IMR-90 (cell line): ENCODE results near the gene IP6K3. TPM values are rescaled to one million over a fixed set of nuclear protein-coding genes. Genes with fewer than 3 reads are reported as not detected.
A peak's percentile ranks its signal among the peaks of the same experiment; 100 is the strongest.

Experiments
- ATAC-seq: fragments of 200-7000 bp; cut with Tn5 transposase; 2 replicates; pipeline ENCODE4 v1.9.1; 2020; ENCODE audit warnings: low read depth, mild to moderate bottlenecking, moderate library complexity
- BruUV-seq: library from RNA; stranded (reverse); fragments of 400-500 nt; replicated peaks from 2 replicates; lab custom pipeline; 2021; lab: Mats Ljungman, UMichigan
- CTCF ChIA-PET: fragments of 300-600 bp; formaldehyde crosslinking; extraction: SDS; loops from one replicate; lab custom pipeline; 2021; ENCODE audit warnings: antibody characterized with exemption; lab: Yijun Ruan, JAX
- POLR2A ChIA-PET: fragments of 300-600 bp; sonication (Branson Sonifier 250); formaldehyde crosslinking; loops from one replicate; lab custom pipeline; 2022; ENCODE audit warnings: antibody characterized with exemption; ENCODE audit not compliant: unreplicated experiment; lab: Charles Lee
- DNase-seq: peaks from one replicate; pipeline ENCODE4 v3.0.0; 2013
- H2AFZ ChIP-seq: replicated peaks from 2 replicates; pipeline ENCODE3; 2013; ENCODE audit warnings: low read length, mild to moderate bottlenecking; ENCODE audit not compliant: poor library complexity
- H2AK5ac ChIP-seq: 2 replicates; pipeline ENCODE4 v1.6.1; 2013; ENCODE audit warnings: low read depth, low read length, inconsistent platforms
- H2AK9ac ChIP-seq: replicated peaks from 2 replicates; pipeline ENCODE3; 2013; ENCODE audit warnings: mild to moderate bottlenecking, low read depth, low read length, moderate library complexity; ENCODE audit not compliant: poor library complexity
- H2BK120ac ChIP-seq: 2 replicates; pipeline ENCODE4 v1.6.1; 2013; ENCODE audit warnings: low read depth, low read length, inconsistent platforms
- H2BK15ac ChIP-seq: 3 replicates; pipeline ENCODE4 v1.6.1; 2013; ENCODE audit warnings: low read depth, low read length, inconsistent platforms
- H2BK20ac ChIP-seq: 2 replicates; pipeline ENCODE4 v1.6.1; 2013; ENCODE audit warnings: low read depth, mild to moderate bottlenecking, inconsistent platforms, low read length, moderate library complexity
- H2BK5ac ChIP-seq: 2 replicates; pipeline ENCODE4 v1.6.1; 2013; ENCODE audit warnings: mild to moderate bottlenecking, low read depth, low read length, inconsistent platforms; ENCODE audit not compliant: poor library complexity, severe bottlenecking
- H3K14ac ChIP-seq: replicated peaks from 2 replicates; pipeline ENCODE4 v1.6.1; 2013; ENCODE audit warnings: low read depth, low read length, inconsistent platforms
- H3K18ac ChIP-seq: 2 replicates; pipeline ENCODE4 v1.6.1; 2013; ENCODE audit warnings: low read depth, low read length, control low read depth
- H3K23ac ChIP-seq: 2 replicates; pipeline ENCODE4 v1.6.1; 2013; ENCODE audit warnings: low read depth, low read length, inconsistent platforms
- H3K27ac ChIP-seq: 2 replicates; pipeline ENCODE4 v1.5.1; 2013; ENCODE audit warnings: mild to moderate bottlenecking, control low read depth, low read length; ENCODE audit not compliant: insufficient read depth
- H3K27me3 ChIP-seq: 2 replicates; pipeline ENCODE4 v1.6.1; 2013; ENCODE audit warnings: low read length; ENCODE audit not compliant: control insufficient read depth, insufficient read depth
- H3K36me3 ChIP-seq: 2 replicates; pipeline ENCODE4 v1.6.1; 2013; ENCODE audit warnings: low read length, mixed read lengths; ENCODE audit not compliant: control insufficient read depth, insufficient read depth
- H3K4ac ChIP-seq: 2 replicates; pipeline ENCODE4 v1.6.1; 2013; ENCODE audit warnings: low read depth, low read length, inconsistent platforms
- H3K4me1 ChIP-seq: 2 replicates; pipeline ENCODE4 v1.6.1; 2013; ENCODE audit warnings: low read length, mixed read lengths; ENCODE audit not compliant: control insufficient read depth, insufficient read depth
- H3K4me2 ChIP-seq: 2 replicates; pipeline ENCODE4 v1.6.1; 2013; ENCODE audit warnings: low read depth, mild to moderate bottlenecking, control low read depth, low read length, moderate library complexity
- H3K4me3 ChIP-seq: 2 replicates; pipeline ENCODE4 v1.5.1; 2013; ENCODE audit warnings: low read depth, mild to moderate bottlenecking, control low read depth, low read length, moderate library complexity; ENCODE audit not compliant: insufficient read depth
- H3K56ac ChIP-seq: 2 replicates; pipeline ENCODE4 v1.6.1; 2013; ENCODE audit warnings: low read length, inconsistent platforms; ENCODE audit not compliant: insufficient read depth; ENCODE audit errors: extremely low read depth
- H3K79me1 ChIP-seq, 2 experiments: 2 replicates each; pipeline ENCODE4 v1.6.1; 2013; ENCODE audit warnings: low read length in 2 of 2, inconsistent platforms in 1 of 2, low read depth in 1 of 2
- H3K9ac ChIP-seq: 2 replicates; pipeline ENCODE4 v1.6.1; 2013; ENCODE audit warnings: low read depth, low read length, control low read depth
- H3K9me1 ChIP-seq: 2 replicates; pipeline ENCODE4 v1.6.1; 2013; ENCODE audit warnings: low read length, inconsistent platforms; ENCODE audit not compliant: insufficient read depth
- H3K9me3 ChIP-seq: 2 replicates; pipeline ENCODE4 v1.6.1; 2013; ENCODE audit warnings: low read length; ENCODE audit not compliant: control insufficient read depth, insufficient read depth
- H4K20me1 ChIP-seq: 2 replicates; pipeline ENCODE4 v1.6.1; 2013; ENCODE audit warnings: low read length, inconsistent platforms; ENCODE audit not compliant: insufficient read depth
- H4K5ac ChIP-seq: 2 replicates; pipeline ENCODE4 v1.6.1; 2013; ENCODE audit warnings: mild to moderate bottlenecking, low read depth, low read length, control low read depth
- H4K8ac ChIP-seq, 2 experiments: 2 replicates each; pipeline ENCODE4 v1.6.1; 2013; ENCODE audit warnings: low read depth in 2 of 2, low read length in 2 of 2, control low read depth in 1 of 2, inconsistent platforms in 1 of 2
- H4K91ac ChIP-seq: 2 replicates; pipeline ENCODE4 v1.6.1; 2013; ENCODE audit warnings: low read depth, low read length, inconsistent platforms; ENCODE audit not compliant: insufficient read depth
- CEBPB ChIP-seq: IDR thresholded peaks from 2 replicates; pipeline ENCODE4 v1.6.1; 2012; ENCODE audit warnings: low read depth, low read length, improper control_type of control experiment
- RAD21 ChIP-seq: IDR thresholded peaks from 2 replicates; pipeline ENCODE4 v1.6.1; 2012; ENCODE audit warnings: low read length, improper control_type of control experiment
- WGBS, 2 experiments: methylation state at CpG; one replicate each; pipeline versions ENCODE4 v1.1.5 to v1.1.7; 2013; ENCODE audit warnings: missing lambda C conversion rate in 2 of 2; ENCODE audit not compliant: insufficient read length in 1 of 2; ENCODE audit errors: extremely low coverage in 2 of 2; 5-methylcytosine and 5-hydroxymethylcytosine counted together
- dilution Hi-C: fragments of 300-500 bp; cut with HindIII; formaldehyde crosslinking; loops from one replicate; pipeline ENCODE4 v1.14.3; 2018; ENCODE audit warnings: low sequenced_read_pairs; ENCODE audit not compliant: unreplicated experiment
- in situ Hi-C: fragments of 300-500 bp; cut with MboI; formaldehyde crosslinking; loops from 3 replicates; pipeline ENCODE4 v1.14.3; 2019; ENCODE audit warnings: low sequenced_read_pairs, inconsistent platforms, mixed read lengths
- intact Hi-C: fragments of 100-400 bp; cut with micrococcal nuclease; formaldehyde crosslinking; loops from 2 replicates; pipeline ENCODE4 v1.10.0; 2022
- polyA plus RNA-seq, 3 experiments: library from polyadenylated mRNA; depleted of rRNA; stranded (reverse); fragments of >200 nt; gene quantifications; 2 replicates each; pipeline ENCODE4 v1.2.3, GENCODE V29; 2012; ENCODE audit warnings: low replicate concordance in 1 of 3
- total RNA-seq: library from RNA; depleted of rRNA; stranded (reverse); fragments of >200 nt; gene quantifications from 2 replicates; pipeline ENCODE4 v1.2.3, GENCODE V29; 2012

IP6K3 gene
- total and polyA plus RNA-seq, 2 of the 4 experiments (the other 2 are of a cell fraction) = 0.18 to 0.51 TPM

DNA sequence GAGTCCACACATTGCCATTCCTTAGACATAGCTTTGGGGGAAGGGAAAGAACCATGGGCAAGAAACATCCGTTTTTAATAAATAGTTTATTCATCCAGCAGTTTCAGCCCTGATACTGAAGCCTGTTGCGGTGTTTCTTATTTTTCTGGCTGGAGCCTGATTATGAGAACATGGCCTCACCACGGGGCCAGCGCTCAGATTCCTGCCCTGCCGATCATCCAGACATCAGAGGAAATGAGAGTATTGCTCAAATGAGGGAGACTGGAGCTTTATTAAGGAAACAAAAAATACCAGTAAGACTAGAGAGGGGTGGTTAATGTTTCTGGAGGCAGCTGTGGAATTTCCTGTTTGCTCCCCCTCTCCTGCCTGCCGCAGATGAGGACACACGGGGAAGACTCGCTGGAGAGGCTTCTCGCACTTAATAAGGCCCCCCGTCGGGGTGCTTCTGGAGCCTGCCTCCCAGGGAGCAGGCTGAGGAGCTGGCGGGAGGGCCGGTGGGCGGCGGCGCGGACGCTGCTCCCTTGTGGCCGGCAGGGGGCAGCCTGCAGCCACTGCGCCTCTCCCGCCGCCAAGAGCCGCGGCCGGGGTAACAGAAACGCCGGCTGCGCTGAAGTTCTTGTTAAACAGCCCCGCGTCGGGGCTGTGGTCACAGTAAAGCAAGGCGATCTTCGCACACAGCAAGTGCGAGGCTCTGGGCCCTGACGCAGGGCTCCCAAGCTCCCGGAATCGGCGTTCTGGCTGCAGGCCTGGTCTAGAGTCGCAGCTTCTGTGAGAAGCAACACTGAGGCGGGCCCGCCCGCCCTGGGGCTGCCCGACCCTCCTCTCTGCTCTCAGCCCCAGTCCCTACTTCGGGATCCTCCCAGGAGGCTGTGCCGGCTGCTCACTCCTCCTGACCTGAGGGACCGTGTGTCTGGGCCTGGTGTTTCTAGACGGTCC, 24.7 kb upstream of the IP6K3 start (continued):
- peak; percentile 83 for TF ChIP-seq CEBPB

DNA sequence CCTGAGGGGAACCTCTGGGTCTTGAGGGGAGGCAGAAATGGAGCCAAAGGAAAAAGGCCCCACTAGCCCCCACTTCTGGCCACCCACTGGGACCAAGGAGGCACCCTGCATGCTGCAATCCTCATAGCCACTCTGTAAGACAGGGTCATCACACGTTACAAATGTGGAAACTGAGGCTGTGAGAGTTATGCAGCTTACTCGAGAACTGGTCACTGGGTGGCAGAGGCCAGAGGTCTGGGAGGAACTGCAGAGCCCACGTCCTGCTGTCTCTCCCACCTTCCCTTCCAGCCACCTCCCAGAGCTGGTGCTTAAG, 24.1 kb upstream of the IP6K3 start:
- no peaks in the 10 kb centered on the region for H3K27me3 ChIP-seq
- CTCF ChIA-PET = interaction anchor here (0.6 to 2.7 kb wide), 16 partner anchors 8 to 441 kb away, joined by 3 to 17 read pairs (median 4); partner anchors contain the start of genes IP6K3 and UQCC2
- peak overlapping the region; percentile 94 for H2BK20ac ChIP-seq
- in situ Hi-C loops (loop anchor here (5.0 kb wide), 1 partner anchor 262 kb away; no protein-coding TSS in a partner anchor), intact Hi-C loops (loop anchor here (1.0 to 2.0 kb wide), 5 partner anchors 26 to 384 kb away; partner anchors contain the start of gene UQCC2), dilution Hi-C loops (no loop called here)
- H3K79me1 ChIP-seq = peaks cover 0 to 30% of the 10 kb centered on the region in 2 experiments; a peak in 2 of 4 replicates
- ATAC-seq (no peak), DNase-seq (no peak)
- H3K4me3 ChIP-seq = no peak overlapping the region
- H3K4me1 ChIP-seq = peaks cover 49% of the 10 kb centered on the region
- POLR2A ChIA-PET = interaction anchor here (0.8 kb wide), 2 partner anchors 17 to 107 kb away, joined by 3 read pairs; no protein-coding TSS in a partner anchor
- H2BK5ac ChIP-seq = peak overlapping the region; percentile 98
- peak overlapping the region; percentile 97 for H3K14ac ChIP-seq
- H3K4ac ChIP-seq = peak overlapping the region; percentile 100
- peak overlapping the region; percentile 98 for H2BK120ac ChIP-seq
- TF ChIP-seq RAD21 = no peak
- H3K36me3 ChIP-seq = peaks cover 29% of the 10 kb centered on the region
- H3K9ac ChIP-seq = peak overlapping the region; percentile 54
- no TSS peak for BruUV-seq
- no peaks in the 10 kb centered on the region for H3K9me3 ChIP-seq
- peak overlapping the region; percentile 87 for H4K5ac ChIP-seq
- peak overlapping the region; percentile 98 for H4K91ac ChIP-seq
- H4K8ac ChIP-seq = peak overlapping the region; percentile 45 to 99
- WGBS, 2 experiments = no CpG with 5 or more reads among the region's 3 CpGs
- H3K27ac ChIP-seq = peak overlapping the region; percentile 98
- peaks cover 30% of the 10 kb centered on the region for H3K9me1 ChIP-seq
- H4K20me1 ChIP-seq = 0 out of 2 replicates have a peak, but pooled peaks cover 4% of the 10 kb centered on the region
- H3K56ac ChIP-seq = peak overlapping the region; percentile 94
- H2AK5ac ChIP-seq = peak overlapping the region; percentile 99
- H3K18ac ChIP-seq = peak overlapping the region; percentile 88
- peak overlapping the region; percentile 88; the same call in 2 of the 3 replicates for H2BK15ac ChIP-seq
- peak overlapping the region; percentile 32 for H3K4me2 ChIP-seq
- peak overlapping the region; percentile 96 for H2AK9ac ChIP-seq
- peak overlapping the region; percentile 97 for H3K23ac ChIP-seq
- peak overlapping the region; percentile 76 for H2AFZ ChIP-seq
